GM18868 (cell line): ENCODE data around the gene C1QL4.
"Not testable (repeated sequence)": the region's sequence is repeated elsewhere in the genome, so short reads cannot be mapped to it uniquely, and the experiment has no call there.

Experiments
- ATAC-seq: cut with Tn5 transposase; IDR thresholded peaks from one replicate; pipeline ENCODE4 v1.9.1; 2021; ENCODE audit warnings: mild to moderate bottlenecking, moderate library complexity; ENCODE audit not compliant: unreplicated experiment

Gene C1QL4

GRCh38 chr12:49336645-49337584 lies at the start of gene C1QL4:
Gene C1QL4, minus strand, starts transcription at chr12:49337188. Its CDS starts 711 bp downstream, at chr12:49336477.
- ATAC-seq = peak; percentile 79

GRCh38 chr12:49380184-49380583 lies 43.2 kb upstream of the C1QL4 start:
- not testable (repeated sequence) for ATAC-seq

GRCh38 chr12:49377386-49377785 lies 40.4 kb upstream of the C1QL4 start:
- no peak for ATAC-seq

DNA sequence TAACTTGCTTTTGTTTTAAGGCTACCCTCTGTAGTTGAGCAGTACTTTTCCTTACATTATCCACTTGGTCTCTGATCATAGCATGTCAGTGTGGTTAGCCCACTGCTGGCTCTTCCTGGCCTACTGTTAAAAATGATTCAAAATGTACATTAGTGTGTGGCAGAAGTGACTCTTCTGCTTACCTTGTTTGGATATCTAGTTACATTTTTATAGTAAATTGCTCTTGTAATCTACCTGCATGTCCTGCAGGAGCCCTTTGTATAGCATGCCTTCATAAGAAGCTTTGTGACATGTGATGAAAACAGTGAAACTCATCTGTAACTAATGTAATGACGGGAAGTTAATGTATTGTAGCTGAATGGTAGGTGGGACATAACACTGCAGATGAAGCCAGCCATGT lies 38.4 kb upstream of the C1QL4 start:
- ATAC-seq = no peak

DNA sequence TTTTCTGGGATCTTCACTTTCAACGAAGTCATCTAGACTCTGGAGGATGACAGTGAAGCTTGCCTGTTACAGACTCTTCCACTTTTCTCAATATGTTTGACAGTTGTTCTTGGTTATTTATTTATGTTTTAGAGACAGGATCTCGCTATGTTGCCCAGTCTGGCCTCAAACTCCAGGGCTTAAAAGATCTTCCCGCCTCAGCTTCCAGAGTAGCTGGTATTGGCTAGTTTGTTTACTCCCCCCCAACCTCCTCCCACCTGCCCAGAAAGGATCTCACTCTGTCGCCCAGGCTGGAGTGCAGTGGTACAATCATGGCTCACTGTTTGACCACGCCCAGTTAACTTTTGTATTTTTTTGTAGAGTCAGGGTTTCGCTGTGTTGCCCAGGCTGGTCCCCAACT lies 33.6 kb upstream of the C1QL4 start:
- ATAC-seq = no peak

DNA sequence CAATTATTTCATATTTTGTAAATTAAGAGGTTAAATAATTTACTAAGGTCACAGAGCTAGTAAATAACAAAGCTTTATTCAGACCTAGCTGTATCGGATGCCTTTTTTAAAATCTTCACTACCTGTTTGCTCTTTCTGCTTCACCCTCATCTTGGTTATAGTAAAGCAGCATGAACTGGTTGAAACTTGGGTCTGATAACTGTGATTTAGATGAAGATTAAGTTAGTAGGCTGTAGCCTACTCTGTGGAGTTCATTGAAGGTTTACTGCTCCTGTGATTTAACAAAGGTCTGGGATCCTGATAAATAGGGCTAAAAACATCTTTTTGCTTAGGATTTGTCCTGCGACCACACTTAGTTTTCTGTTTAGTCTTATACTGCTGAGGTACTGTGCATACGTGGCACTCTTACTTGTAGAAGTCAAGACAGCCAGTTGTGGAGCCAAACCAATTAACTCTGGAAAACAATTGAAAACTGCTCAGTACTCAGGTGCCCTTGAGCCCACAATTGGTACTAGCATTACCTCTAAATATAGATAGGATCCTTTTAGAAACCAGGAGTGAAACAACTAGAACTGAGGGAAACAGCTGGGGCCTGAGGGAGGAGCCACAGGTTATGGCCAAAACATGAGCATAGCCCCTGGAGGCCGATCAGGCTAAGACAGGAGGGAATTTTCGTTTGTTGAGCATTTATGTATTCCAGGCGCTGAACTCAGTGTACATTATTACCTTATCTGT lies 32.6 kb upstream of the C1QL4 start:
- ATAC-seq = peak; percentile 42

DNA sequence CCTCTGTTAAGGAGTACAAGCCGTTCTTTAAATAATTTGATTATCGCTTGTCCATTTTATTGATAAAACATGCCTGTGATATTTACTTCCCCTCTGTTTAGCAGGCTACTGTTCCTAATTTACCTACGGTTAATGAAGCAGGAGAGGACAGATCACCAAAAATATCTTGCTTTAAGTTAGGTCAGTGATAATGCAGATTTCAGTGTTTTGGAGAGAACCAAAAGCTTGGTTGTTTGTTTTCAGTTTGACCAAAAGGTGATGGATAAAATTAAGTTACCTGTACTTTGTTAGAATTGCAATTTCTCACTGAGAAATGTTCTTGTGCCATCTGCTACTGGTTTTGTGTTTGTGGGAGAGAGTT lies 31.2 kb upstream of the C1QL4 start:
- ATAC-seq = no peak

DNA sequence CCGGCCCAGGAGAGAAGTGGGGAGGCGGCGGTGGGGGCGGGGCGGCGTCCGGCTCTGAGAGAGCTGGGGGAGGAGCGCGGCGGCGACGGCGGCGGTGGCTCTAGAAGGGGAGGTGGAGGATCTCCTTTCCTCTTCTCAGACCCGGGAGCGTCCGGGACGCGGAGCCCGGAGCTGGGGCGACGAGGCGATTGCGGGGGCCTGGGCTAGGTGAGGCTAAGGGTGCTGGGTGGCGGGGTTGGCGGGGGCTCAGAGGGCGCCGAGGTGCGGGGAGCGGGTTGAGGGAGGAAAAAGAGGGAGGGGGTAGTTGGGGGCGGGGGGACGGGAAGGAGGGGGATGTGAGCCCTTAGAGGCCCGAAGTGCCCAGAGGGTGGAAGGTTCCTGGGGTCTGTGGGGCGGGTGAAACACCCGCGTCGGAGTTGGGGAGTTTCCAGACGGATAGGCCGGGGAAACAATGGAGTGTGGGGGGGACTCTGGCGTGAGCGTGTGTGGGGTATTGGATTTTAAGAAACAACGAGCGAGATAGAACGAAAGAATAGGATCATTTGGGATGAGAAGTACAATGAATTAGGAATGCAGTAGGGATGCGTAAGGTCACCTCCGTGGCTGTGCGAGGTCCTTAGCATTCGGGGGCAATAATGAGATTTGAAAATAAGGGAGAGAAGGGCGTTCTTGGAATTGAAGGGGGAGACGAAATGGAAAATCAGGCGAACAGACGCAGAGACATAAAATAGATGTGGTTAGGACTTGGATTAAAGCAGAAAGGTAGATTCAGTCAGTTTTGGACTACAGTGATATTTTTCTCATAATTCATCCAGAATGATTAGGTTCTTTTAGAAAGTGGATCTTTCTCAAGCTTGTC lies 30.6 kb upstream of the C1QL4 start, which contains the start of gene SPATS2:
Gene SPATS2, plus strand, starts transcription at position 82 of the 859 bp plus-strand sequence. CDS start 93,551 bp downstream, outside the sequence.
- ATAC-seq = no peak

DNA sequence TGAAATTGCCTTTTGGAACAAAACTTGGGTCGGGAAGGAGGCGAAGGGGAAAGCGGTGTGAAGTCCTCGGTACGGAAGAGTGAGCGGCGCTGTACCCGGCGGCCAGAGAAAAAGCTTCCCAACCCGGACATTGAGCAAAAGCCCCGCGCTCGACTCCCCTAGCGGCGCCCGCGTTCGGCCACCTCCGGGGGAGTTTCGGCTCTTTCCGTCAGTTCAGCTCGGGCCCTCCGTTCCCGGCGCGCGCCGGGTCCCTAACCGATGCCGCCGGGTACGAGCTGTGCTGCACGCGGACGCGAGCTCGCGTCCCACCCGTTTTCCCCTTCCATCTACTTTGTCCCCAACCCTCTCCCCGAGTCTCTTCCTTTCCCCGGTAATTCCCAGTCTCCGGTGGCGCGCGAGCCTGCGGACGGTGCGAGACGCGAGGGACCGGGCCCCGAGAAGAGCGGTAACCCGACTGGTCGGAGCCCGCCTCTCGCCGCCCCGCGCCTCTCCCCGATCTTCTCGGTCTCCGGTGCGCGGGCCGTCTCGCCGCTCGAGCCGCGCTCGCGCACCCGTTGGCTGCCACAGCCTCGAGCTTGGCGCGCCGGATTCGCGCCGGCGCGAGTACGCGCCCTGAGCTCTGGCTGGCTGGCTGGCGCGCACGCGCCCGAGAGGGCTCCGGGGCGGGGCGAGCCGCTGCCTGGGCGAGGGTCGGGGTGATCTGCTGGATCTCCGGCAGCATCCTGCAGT lies 29.8 kb upstream of the C1QL4 start:
- peak; percentile 66 for ATAC-seq

DNA sequence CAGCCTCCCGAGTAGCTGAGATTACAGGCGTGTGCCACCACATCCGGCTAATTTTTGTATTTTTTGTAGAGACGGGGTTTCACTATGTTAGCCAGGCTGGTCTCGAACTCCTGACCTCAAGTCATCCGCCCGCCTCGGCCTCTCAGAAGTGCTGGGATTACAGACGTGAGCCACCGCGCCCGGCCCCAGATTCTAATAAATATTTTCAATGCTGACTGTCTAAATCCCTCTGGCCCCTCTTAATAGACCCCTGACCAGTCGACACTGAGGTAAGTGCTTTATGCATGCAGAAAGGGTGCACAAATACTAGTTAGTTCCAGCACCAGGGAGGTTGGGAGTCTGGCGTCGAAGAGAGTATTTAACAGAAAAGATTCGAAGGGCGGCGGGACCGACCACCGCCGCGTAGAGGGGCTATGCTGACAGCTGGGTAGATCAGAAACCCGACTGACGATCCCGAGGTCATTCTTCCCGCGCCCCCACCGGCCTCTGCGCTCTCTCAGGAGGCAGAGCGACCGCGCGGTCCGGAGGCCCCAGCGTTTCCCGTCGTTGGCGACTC lies 29.2 kb upstream of the C1QL4 start:
- ATAC-seq = no peak

- ATAC-seq = no peak
These were observed 28.6 kb upstream of the C1QL4 start for GRCh38 chr12:49365542-49365941.

DNA sequence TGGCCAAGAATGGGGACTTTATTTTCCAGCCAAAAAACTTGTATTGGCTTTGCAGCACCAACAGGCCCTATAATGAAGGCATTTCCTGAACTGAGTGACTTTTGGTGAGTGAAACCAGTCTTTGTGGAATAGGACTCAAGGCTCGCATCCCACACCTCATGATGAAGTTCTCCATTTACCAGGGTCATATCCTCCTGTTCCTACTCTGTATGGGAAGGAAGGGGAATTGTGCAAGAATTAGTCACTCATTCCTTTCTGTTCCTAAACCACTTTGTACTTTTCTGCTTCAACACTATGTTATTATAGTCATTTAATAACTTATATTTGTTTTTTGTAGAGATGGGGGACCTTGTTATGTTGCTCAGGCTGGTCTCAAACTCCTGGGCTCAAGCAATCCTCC lies 28.0 kb upstream of the C1QL4 start:
- ATAC-seq = no peak

DNA sequence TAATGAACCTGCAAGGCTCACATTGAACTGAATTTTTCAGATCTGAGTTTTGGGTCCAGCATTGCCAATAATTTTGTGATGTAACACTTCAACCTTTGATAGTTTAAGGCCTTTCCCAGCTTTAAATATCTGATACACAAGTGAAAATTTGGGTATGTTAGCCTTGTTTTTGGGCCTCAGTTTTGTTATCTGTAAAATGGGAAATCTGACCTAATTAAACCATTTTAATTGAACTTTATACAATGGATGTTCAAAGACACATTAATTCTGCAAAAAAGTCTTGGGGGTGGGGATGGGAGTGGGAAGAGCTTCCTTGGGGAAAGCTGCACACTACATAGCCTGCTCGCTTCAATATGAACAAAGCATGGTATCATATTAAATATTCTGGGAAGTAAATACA lies 25.1 kb upstream of the C1QL4 start:
- no peak for ATAC-seq

DNA sequence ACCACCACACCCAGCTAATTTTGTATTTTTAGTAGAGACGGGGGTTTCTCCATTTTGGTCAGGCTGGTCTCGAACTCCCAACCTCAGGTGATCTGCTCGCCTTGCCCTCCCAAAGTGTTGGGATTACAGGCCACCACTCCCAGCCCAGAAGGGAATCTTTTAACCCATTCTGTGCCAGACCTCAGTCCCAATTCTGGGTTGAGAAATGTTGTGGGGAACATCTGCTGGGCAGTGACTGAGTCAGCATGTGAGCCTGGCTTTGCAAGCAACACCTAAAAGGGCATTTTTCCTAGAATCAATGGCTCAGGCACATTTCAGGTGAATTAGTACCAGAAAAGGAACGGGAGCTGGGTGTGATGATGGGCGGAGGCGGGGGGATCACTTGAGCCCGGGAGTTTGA lies 22.7 kb upstream of the C1QL4 start:
- no peak for ATAC-seq

DNA sequence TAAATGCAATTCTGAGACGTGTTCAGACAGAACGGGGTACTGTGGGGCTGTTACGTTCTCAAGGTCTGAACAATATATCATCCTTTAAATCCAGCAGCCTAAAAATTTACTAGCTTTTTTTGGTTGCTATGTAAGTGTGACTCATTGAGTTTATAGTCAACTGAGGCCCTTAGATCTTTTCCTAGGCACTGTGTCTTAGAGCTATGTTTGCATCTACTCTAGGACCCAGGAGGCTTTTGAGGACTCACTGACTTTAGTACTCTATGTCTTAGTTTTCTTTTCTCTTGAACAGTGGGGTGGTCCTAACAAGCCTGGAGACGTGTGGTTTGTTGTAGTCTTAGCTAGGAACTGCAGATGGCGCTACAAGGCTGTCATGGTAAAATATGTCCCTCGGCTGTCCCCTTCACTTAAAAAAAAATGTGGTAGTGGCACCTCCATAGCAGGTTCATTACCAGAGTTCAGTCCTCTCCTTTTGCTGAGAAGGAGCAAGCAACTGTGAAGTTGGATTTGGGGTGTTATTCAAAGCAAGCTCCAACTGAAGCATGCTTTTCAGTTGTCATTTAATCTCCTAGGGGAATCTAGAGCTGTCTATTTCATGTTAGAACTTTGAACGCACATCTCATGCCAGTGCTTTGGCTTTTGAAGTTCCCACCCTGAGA lies 21.6 kb upstream of the C1QL4 start:
- no peak for ATAC-seq

DNA sequence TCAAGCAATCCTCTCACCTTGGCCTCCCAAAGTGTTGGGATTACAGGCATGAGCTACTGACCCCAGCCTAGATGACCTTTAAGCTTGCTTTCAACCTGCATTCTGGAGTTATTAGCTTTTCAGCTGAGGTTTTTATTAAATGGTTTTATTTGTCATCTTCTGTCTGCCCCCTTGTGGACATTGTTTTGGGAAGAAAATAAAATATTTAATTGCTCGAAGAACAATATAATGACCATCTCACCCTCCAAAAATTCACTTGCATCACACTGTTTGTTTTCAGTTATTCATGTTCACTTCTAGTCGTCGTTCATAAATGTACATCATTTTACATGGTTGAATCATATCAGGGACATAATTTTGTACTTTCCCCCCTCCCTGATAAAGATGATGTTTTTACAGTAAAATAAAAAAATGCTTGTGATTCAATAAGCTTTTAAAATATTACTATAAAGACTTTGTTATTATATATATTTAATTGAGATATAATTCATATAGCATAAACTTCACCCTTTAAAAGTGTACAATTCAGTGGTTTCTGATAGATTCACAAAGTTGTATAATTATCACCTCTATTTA lies 20.2 kb upstream of the C1QL4 start:
- no peak for ATAC-seq

- ATAC-seq = no peak
These were observed 18.9 kb upstream of the C1QL4 start for GRCh38 chr12:49355913-49356312.

GRCh38 chr12:49352351-49352750 lies 15.4 kb upstream of the C1QL4 start:
- no peak for ATAC-seq

DNA sequence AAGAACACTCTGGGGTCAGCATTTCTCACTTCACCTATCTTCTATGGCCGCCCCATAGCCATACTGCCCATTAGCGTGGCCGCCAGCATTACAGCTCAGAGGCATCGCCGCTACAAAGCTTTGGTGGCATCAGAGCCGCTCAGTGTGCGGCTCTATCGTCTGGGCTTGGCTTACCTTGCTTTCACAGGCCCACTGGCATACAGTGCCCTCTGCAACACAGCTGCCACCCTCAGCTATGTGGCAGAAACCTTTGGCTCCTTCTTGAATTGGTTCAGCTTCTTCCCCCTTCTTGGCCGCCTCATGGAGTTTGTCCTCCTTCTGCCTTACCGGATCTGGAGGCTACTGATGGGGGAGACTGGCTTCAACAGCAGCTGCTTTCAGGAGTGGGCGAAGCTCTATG lies 12.3 kb upstream of the C1QL4 start:
- ATAC-seq = no peak
